ENCODE data around the gene SCNN1A.

The SCNN1A gene

DNA sequence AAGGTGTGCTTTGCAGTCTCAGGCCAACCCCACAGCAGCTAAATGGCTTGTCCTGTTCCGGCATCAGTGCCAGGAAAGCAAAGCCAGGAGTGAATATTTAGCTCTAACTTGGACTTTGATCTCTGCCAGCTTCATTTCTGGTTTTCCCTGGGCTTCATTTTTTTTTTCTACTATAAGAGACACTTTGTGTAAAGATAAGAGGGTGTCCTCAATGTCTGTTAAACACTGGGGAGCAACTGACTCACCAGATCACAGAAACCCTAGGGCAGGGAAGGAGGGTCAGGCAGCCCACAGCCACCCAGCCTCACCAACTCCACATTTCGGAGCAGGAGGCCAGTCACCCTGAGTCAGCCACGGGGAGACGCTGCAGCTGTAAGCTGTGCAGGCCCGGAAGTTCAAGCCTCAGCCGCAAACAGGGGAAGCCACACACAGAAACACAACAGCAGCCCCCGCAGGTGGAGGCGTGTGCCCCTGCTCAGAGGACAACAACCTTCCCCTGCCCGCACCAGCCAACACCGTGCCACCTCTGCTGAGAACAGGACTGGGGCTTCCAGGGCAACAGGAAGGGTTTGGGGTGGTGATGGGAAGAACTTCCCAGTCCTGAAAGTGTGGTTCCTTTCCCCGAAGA lies 39.8 kb downstream of the SCNN1A start:
- Histone ChIP-seq H3K14ac (ENCODE audit: low read length) (peak overlapping the region; percentile 96), H4K8ac (ENCODE audit: low read depth, low read length) (peak overlapping the region; percentile 85), H3K4ac (ENCODE audit: low read depth, low read length) (peak overlapping the region; percentile 81), H3K27me3 (ENCODE audit: insufficient read depth, low read length) (no peaks in the 10 kb centered on the region), H2AFZ (ENCODE audit: insufficient read depth, low read length, poor library complexity) (peak overlapping the region; percentile 42), H3K4me2 (ENCODE audit: low read length) (peak overlapping the region; percentile 58), H3K9ac (ENCODE audit: low read length) (no peak overlapping the region), H3K23ac (ENCODE audit: low read length) (no peak overlapping the region), H3K79me1 (ENCODE audit: low read length) (peaks cover 24% of the 10 kb centered on the region), H3K9me3 (ENCODE audit: insufficient read depth, low read depth, low read length) (no peaks in the 10 kb centered on the region), H2BK5ac (ENCODE audit: low read depth, low read length, poor library complexity) (peak overlapping the region; percentile 94), H3K4me1 (ENCODE audit: control insufficient read depth in 1 of 2, insufficient read depth in 2 of 2, low read length in 2 of 2) (peaks cover 33 to 44% of the 10 kb centered on the region in 2 experiments), H2BK120ac (ENCODE audit: insufficient read depth, low read length, poor library complexity) (peak overlapping the region; percentile 89), H3K18ac (ENCODE audit: low read length) (peak overlapping the region; percentile 93), H4K12ac (ENCODE audit: low read depth, low read length) (peak overlapping the region; percentile 36), H3K79me2 (ENCODE audit: control insufficient read depth, insufficient read depth, low read length, poor library complexity) (peaks cover 28% of the 10 kb centered on the region), H3K27ac (ENCODE audit: low read depth, low read length) (peak overlapping the region; percentile 93), H3K36me3 (ENCODE audit: control insufficient read depth in 1 of 2, insufficient read depth in 2 of 2, low read length in 2 of 2) (peaks cover 33 to 38% of the 10 kb centered on the region in 2 experiments), H2BK12ac (ENCODE audit: low read length) (peak overlapping the region; percentile 61), H2AK5ac (ENCODE audit: low read length) (peak overlapping the region; percentile 95), H4K91ac (ENCODE audit: low read depth, low read length) (peak overlapping the region; percentile 97), H3K4me3 (ENCODE audit: low read depth, low read length) (no peak overlapping the region)
- peak; percentile 73 to 79 for DNase-seq
- no CpG with 5 or more reads among the region's 11 CpGs for WGBS (ENCODE audit: extremely low coverage, insufficient coverage, insufficient read length)

- Histone ChIP-seq H3K14ac (ENCODE audit: low read length) (no peak overlapping the region), H3K79me1 (ENCODE audit: low read length) (peaks cover 20% of the 10 kb centered on the region), H2BK5ac (ENCODE audit: low read depth, low read length, poor library complexity) (no peak overlapping the region), H3K9me3 (ENCODE audit: insufficient read depth, low read depth, low read length) (peaks cover 1% of the 10 kb centered on the region), H2BK120ac (ENCODE audit: insufficient read depth, low read length, poor library complexity) (no peak overlapping the region), H3K9ac (ENCODE audit: low read length) (no peak overlapping the region), H4K12ac (ENCODE audit: low read depth, low read length) (no peak overlapping the region), H3K23ac (ENCODE audit: low read length) (no peak overlapping the region), H3K4me1 (ENCODE audit: control insufficient read depth in 1 of 2, insufficient read depth in 2 of 2, low read length in 2 of 2) (peaks cover 33 to 40% of the 10 kb centered on the region in 2 experiments), H2BK12ac (ENCODE audit: low read length) (no peak overlapping the region), H3K4me2 (ENCODE audit: low read length) (no peak overlapping the region), H3K27ac (ENCODE audit: low read depth, low read length) (peak overlapping the region; percentile 93), H3K79me2 (ENCODE audit: control insufficient read depth, insufficient read depth, low read length, poor library complexity) (peaks cover 24% of the 10 kb centered on the region), H4K91ac (ENCODE audit: low read depth, low read length) (no peak overlapping the region), H3K4me3 (ENCODE audit: low read depth, low read length) (no peak overlapping the region), H3K18ac (ENCODE audit: low read length) (peak overlapping the region; percentile 8), H3K36me3 (ENCODE audit: control insufficient read depth in 1 of 2, insufficient read depth in 2 of 2, low read length in 2 of 2) (peaks cover 38 to 43% of the 10 kb centered on the region in 2 experiments), H3K4ac (ENCODE audit: low read depth, low read length) (peak overlapping the region; percentile 21), H2AK5ac (ENCODE audit: low read length) (no peak overlapping the region), H4K8ac (ENCODE audit: low read depth, low read length) (no peak overlapping the region), H3K27me3 (ENCODE audit: insufficient read depth, low read length) (no peaks in the 10 kb centered on the region), H2AFZ (ENCODE audit: insufficient read depth, low read length, poor library complexity) (no peak overlapping the region)
- no peak for DNase-seq
- no CpG with 5 or more reads among the region's 13 CpGs for WGBS (ENCODE audit: extremely low coverage, insufficient coverage, insufficient read length)
Measured at GRCh38 chr12:6334940-6335450, 40.4 kb downstream of the SCNN1A start.

GRCh38 chr12:6334359-6334758 lies 41.0 kb downstream of the SCNN1A start:
- H3K4ac ChIP-seq (ENCODE audit: low read depth, low read length) = no peak overlapping the region
- no peak overlapping the region for H2AK5ac ChIP-seq (ENCODE audit: low read length)

DNA sequence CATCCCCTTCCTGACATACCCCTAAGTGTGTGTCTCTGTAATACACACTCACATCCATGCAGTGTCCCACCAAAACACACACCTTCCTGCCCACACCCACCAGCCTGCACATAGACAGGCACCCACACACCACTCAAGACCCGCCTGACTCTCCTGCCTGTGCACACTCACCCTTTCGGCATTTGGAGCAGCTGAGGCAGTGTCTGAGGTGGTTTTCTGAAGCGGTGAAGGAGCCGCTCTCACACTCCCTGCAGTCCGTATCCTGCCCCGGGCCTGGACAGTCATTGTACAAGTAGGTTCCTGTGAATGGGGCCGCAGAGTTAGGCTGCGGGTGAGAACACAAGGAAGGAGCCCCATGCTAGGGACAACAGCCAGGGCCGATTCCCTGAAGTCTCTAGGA lies 41.8 kb downstream of the SCNN1A start:
- H3K4me1 ChIP-seq (ENCODE audit: control insufficient read depth in 1 of 2, insufficient read depth in 2 of 2, low read length in 2 of 2) = peaks cover 25 to 29% of the 10 kb centered on the region in 2 experiments
- H4K91ac ChIP-seq (ENCODE audit: low read depth, low read length) = no peak overlapping the region
- H2BK5ac ChIP-seq (ENCODE audit: low read depth, low read length, poor library complexity) = no peak overlapping the region
- peak; percentile 97 to 98 for DNase-seq
- H2BK12ac ChIP-seq (ENCODE audit: low read length) = no peak overlapping the region
- peaks cover 1% of the 10 kb centered on the region for H3K9me3 ChIP-seq (ENCODE audit: insufficient read depth, low read depth, low read length)
- H3K4me3 ChIP-seq (ENCODE audit: low read depth, low read length) = no peak overlapping the region
- H3K4ac ChIP-seq (ENCODE audit: low read depth, low read length) = no peak overlapping the region
- H3K9ac ChIP-seq (ENCODE audit: low read length) = no peak overlapping the region
- H3K23ac ChIP-seq (ENCODE audit: low read length) = no peak overlapping the region
- H2BK120ac ChIP-seq (ENCODE audit: insufficient read depth, low read length, poor library complexity) = no peak overlapping the region
- no peak overlapping the region for H3K18ac ChIP-seq (ENCODE audit: low read length)
- no peak overlapping the region for H2AK5ac ChIP-seq (ENCODE audit: low read length)
- no peak overlapping the region for H2AFZ ChIP-seq (ENCODE audit: insufficient read depth, low read length, poor library complexity)
- peaks cover 20% of the 10 kb centered on the region for H3K79me1 ChIP-seq (ENCODE audit: low read length)
- peaks cover 52 to 57% of the 10 kb centered on the region in 2 experiments for H3K36me3 ChIP-seq (ENCODE audit: control insufficient read depth in 1 of 2, insufficient read depth in 2 of 2, low read length in 2 of 2)
- no peak overlapping the region for H4K8ac ChIP-seq (ENCODE audit: low read depth, low read length)
- no CpG with 5 or more reads among the region's 9 CpGs for WGBS (ENCODE audit: extremely low coverage, insufficient coverage, insufficient read length)
- H3K4me2 ChIP-seq (ENCODE audit: low read length) = no peak overlapping the region
- H3K27me3 ChIP-seq (ENCODE audit: insufficient read depth, low read length) = no peaks in the 10 kb centered on the region
- no peak overlapping the region for H3K14ac ChIP-seq (ENCODE audit: low read length)
- peaks cover 18% of the 10 kb centered on the region for H3K79me2 ChIP-seq (ENCODE audit: control insufficient read depth, insufficient read depth, low read length, poor library complexity)
- H3K27ac ChIP-seq (ENCODE audit: low read depth, low read length) = no peak overlapping the region
- H4K12ac ChIP-seq (ENCODE audit: low read depth, low read length) = no peak overlapping the region

More at GRCh38 chr12:6334359-6334758, 41.0 kb downstream of the SCNN1A start:
- no peak overlapping the region for H4K91ac ChIP-seq (ENCODE audit: low read depth, low read length)
- no peak overlapping the region for H3K23ac ChIP-seq (ENCODE audit: low read length)
- no peak overlapping the region for H2BK12ac ChIP-seq (ENCODE audit: low read length)
- peaks cover 22% of the 10 kb centered on the region for H3K79me2 ChIP-seq (ENCODE audit: control insufficient read depth, insufficient read depth, low read length, poor library complexity)
- no peak overlapping the region for H2BK5ac ChIP-seq (ENCODE audit: low read depth, low read length, poor library complexity)
- H3K9me3 ChIP-seq (ENCODE audit: insufficient read depth, low read depth, low read length) = peaks cover 1% of the 10 kb centered on the region
- H4K12ac ChIP-seq (ENCODE audit: low read depth, low read length) = no peak overlapping the region
- H3K4me1 ChIP-seq (ENCODE audit: control insufficient read depth in 1 of 2, insufficient read depth in 2 of 2, low read length in 2 of 2) = peaks cover 28 to 34% of the 10 kb centered on the region in 2 experiments
- DNase-seq = no peak
- peaks cover 20% of the 10 kb centered on the region for H3K79me1 ChIP-seq (ENCODE audit: low read length)
- WGBS (ENCODE audit: extremely low coverage, insufficient coverage, insufficient read length) = no CpG with 5 or more reads among the region's 5 CpGs
- H3K9ac ChIP-seq (ENCODE audit: low read length) = no peak overlapping the region
- H3K4me3 ChIP-seq (ENCODE audit: low read depth, low read length) = no peak overlapping the region
- H3K27ac ChIP-seq (ENCODE audit: low read depth, low read length) = no peak overlapping the region
- H2BK120ac ChIP-seq (ENCODE audit: insufficient read depth, low read length, poor library complexity) = no peak overlapping the region
- H3K18ac ChIP-seq (ENCODE audit: low read length) = no peak overlapping the region
- peaks cover 44 to 50% of the 10 kb centered on the region in 2 experiments for H3K36me3 ChIP-seq (ENCODE audit: control insufficient read depth in 1 of 2, insufficient read depth in 2 of 2, low read length in 2 of 2)
- no peak overlapping the region for H4K8ac ChIP-seq (ENCODE audit: low read depth, low read length)
- no peak overlapping the region for H3K14ac ChIP-seq (ENCODE audit: low read length)
- H2AFZ ChIP-seq (ENCODE audit: insufficient read depth, low read length, poor library complexity) = no peak overlapping the region
- H3K27me3 ChIP-seq (ENCODE audit: insufficient read depth, low read length) = no peaks in the 10 kb centered on the region
- no peak overlapping the region for H3K4me2 ChIP-seq (ENCODE audit: low read length)

Data from trophoblast cell (in vitro differentiated cells and primary cell).